Parathyroid adenoma (tissue), 2 donors: ENCODE results near the gene NDUFA8.

Experiments
- H2AFZ ChIP-seq: fragments of 300-600 bp; sonication (generic); one replicate; pipeline ENCODE4 v1.7.0; 2017; ENCODE audit warnings: antibody characterized with exemption, mild to moderate bottlenecking
- H3K27ac ChIP-seq: fragments of 300-600 bp; sonication (generic); one replicate; pipeline ENCODE4 v1.7.0; 2017
- H3K27me3 ChIP-seq: fragments of 300-600 bp; sonication (generic); one replicate; pipeline ENCODE4 v1.7.0; 2017; ENCODE audit warnings: low read length; ENCODE audit not compliant: control insufficient read depth, insufficient read depth
- H3K36me3 ChIP-seq: fragments of 300-600 bp; sonication (generic); one replicate; pipeline ENCODE4 v1.7.0; 2017; ENCODE audit warnings: low read length; ENCODE audit not compliant: control insufficient read depth, insufficient read depth
- H3K4me1 ChIP-seq: fragments of 300-600 bp; sonication (generic); one replicate; pipeline ENCODE4 v1.7.0; 2017; ENCODE audit warnings: control low read depth
- H3K4me2 ChIP-seq: fragments of 300-600 bp; sonication (generic); one replicate; pipeline ENCODE4 v1.7.0; 2017; ENCODE audit warnings: low read length
- H3K4me3 ChIP-seq: fragments of 300-600 bp; sonication (generic); one replicate; pipeline ENCODE4 v1.7.0; 2017; ENCODE audit warnings: low read depth, low read length
- H3K79me2 ChIP-seq: fragments of 300-600 bp; sonication (generic); one replicate; pipeline ENCODE4 v1.7.0; 2017; ENCODE audit warnings: control low read depth
- H3K9ac ChIP-seq: fragments of 300-600 bp; sonication (generic); one replicate; pipeline ENCODE4 v1.7.0; 2017; ENCODE audit warnings: mild to moderate bottlenecking
- H3K9me3 ChIP-seq: fragments of 300-600 bp; sonication (generic); one replicate; pipeline ENCODE4 v1.7.0; 2017; ENCODE audit warnings: low read length; ENCODE audit not compliant: control insufficient read depth
- TF ChIP-seq, protein P1 (sequence below): fragments of 300-600 bp; sonication (generic); IDR thresholded peaks from one replicate; pipeline ENCODE4 v1.7.0; 2017; ENCODE audit warnings: antibody characterized with exemption, mild to moderate bottlenecking
- donor health status: primary hyperparathyroidism.

Gene NDUFA8

DNA sequence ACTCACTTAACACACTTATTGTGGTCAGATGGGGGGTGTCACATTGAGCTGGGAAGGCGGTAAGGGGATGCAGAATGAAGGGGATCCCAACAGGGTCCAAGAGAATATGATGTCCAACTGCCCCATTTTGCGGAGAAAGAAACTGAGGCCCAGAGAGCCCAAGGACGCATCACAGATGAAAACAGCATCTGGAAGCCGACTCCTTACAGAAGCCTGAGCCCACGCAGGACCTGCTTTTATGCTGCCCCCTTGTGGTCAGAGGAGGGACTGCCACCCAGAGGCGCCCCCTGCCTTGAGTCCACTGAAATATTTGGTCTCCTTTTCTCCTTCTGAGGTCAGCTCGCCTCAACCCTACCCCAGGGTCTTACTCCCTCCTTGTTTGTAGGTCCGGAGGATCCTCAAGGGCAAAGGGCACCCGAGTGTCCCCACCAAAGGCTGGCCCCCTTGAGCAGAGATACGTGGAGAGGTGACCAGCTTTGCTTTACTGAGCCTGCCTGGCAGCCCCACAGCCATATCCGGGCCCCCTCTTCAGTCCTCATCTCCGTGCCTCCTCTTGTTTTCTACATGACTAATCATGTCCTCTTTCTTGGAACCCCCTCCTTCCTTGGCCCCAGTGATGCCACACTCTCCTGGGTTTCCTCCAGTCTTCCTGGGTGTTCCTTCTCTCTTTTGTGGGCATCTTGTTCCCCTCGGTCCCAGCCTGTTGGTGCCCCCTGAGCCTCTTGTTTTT lies 36.5 kb downstream of the NDUFA8 start:
- H2AFZ ChIP-seq: no peak overlapping the region
- H3K9ac ChIP-seq: no peak overlapping the region
- H3K4me3 ChIP-seq: no peak overlapping the region
- H3K27me3 ChIP-seq: no peaks in the 10 kb centered on the region
- no peaks in the 10 kb centered on the region for H3K79me2 ChIP-seq
- no peaks in the 10 kb centered on the region for H3K9me3 ChIP-seq
- no peak overlapping the region for H3K27ac ChIP-seq
- TF ChIP-seq, protein P1, sequence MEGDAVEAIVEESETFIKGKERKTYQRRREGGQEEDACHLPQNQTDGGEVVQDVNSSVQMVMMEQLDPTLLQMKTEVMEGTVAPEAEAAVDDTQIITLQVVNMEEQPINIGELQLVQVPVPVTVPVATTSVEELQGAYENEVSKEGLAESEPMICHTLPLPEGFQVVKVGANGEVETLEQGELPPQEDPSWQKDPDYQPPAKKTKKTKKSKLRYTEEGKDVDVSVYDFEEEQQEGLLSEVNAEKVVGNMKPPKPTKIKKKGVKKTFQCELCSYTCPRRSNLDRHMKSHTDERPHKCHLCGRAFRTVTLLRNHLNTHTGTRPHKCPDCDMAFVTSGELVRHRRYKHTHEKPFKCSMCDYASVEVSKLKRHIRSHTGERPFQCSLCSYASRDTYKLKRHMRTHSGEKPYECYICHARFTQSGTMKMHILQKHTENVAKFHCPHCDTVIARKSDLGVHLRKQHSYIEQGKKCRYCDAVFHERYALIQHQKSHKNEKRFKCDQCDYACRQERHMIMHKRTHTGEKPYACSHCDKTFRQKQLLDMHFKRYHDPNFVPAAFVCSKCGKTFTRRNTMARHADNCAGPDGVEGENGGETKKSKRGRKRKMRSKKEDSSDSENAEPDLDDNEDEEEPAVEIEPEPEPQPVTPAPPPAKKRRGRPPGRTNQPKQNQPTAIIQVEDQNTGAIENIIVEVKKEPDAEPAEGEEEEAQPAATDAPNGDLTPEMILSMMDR: peak; percentile 76
- H3K4me1 ChIP-seq: no peaks in the 10 kb centered on the region
- H3K36me3 ChIP-seq: no peaks in the 10 kb centered on the region
- H3K4me2 ChIP-seq: no peak overlapping the region

DNA sequence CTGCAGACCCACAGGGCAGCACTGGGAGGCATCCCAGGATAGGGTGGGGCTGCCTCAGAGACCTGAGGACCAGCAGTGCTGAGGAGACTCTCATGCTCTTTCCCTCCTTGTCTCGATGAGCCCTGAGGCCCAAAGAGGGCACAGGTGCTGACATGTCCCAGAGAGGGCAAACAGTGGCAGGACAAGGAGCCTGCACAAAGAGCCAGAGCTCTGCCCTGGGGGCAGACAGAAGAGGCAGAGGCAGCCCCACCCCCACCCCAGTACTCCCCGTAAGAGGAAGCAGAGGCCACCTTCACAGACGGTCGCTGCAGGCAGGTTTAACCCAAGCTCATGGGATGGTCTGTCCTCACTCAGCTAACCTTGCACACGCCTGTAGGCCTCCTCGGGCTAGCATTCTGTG lies 37.1 kb downstream of the NDUFA8 start:
- no peaks in the 10 kb centered on the region for H3K9me3 ChIP-seq
- no peaks in the 10 kb centered on the region for H3K79me2 ChIP-seq
- H3K27ac ChIP-seq: no peak overlapping the region
- no peaks in the 10 kb centered on the region for H3K4me1 ChIP-seq
- no peak overlapping the region for H3K4me2 ChIP-seq
- no peaks in the 10 kb centered on the region for H3K36me3 ChIP-seq
- TF ChIP-seq, protein P1: no peak
- no peaks in the 10 kb centered on the region for H3K27me3 ChIP-seq
- no peak overlapping the region for H2AFZ ChIP-seq
- H3K4me3 ChIP-seq: no peak overlapping the region
- H3K9ac ChIP-seq: no peak overlapping the region

GRCh38 chr9:122121931-122122330 lies 37.6 kb downstream of the NDUFA8 start:
- H3K36me3 ChIP-seq: no peaks in the 10 kb centered on the region
- H3K9me3 ChIP-seq: no peaks in the 10 kb centered on the region
- no peak overlapping the region for H3K27ac ChIP-seq
- no peaks in the 10 kb centered on the region for H3K27me3 ChIP-seq
- no peak overlapping the region for H2AFZ ChIP-seq
- H3K79me2 ChIP-seq: no peaks in the 10 kb centered on the region
- no peaks in the 10 kb centered on the region for H3K4me1 ChIP-seq
- H3K4me3 ChIP-seq: no peak overlapping the region
- TF ChIP-seq, protein P1: no peak
- no peak overlapping the region for H3K4me2 ChIP-seq
- no peak overlapping the region for H3K9ac ChIP-seq

DNA sequence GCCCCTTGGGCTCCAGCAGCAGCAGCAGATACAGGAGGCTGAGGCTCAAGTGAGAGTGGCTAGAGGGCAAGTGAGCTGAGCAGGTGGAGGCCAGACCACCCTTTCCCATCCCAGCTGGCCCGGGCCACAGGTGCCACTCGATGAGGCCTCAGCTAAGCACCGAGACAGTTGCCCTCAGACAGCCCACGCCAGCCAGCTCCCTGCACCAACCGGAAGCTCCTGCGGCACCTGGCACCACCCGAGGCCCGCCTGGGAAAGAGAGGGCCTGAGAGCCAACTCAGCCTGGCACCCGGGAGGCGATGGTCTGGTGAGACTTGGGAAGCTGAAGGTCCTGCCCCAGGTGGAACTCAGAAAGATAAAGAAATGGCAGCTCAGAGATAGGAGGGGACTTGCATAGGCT lies 38.2 kb downstream of the NDUFA8 start:
- Histone ChIP-seq H3K4me1 (no peaks in the 10 kb centered on the region), H3K4me3 (no peak overlapping the region), H3K27me3 (no peaks in the 10 kb centered on the region), H3K9ac (no peak overlapping the region), H3K27ac (no peak overlapping the region), H3K9me3 (no peaks in the 10 kb centered on the region), H3K4me2 (no peak overlapping the region), H3K79me2 (no peaks in the 10 kb centered on the region), H3K36me3 (no peaks in the 10 kb centered on the region), H2AFZ (no peak overlapping the region)
- TF ChIP-seq, protein P1: no peak
